ENCODE results near the gene SCUBE1. TPM values are rescaled to one million over a fixed set of nuclear protein-coding genes. Genes with fewer than 3 reads are reported as not detected.

The SCUBE1 gene
- total and polyA plus RNA-seq, 2 donors (not counting 3 experiments of a cell fraction or from before 2014, with no cell fraction given) = 0.07 TPM; not detected in 1

DNA sequence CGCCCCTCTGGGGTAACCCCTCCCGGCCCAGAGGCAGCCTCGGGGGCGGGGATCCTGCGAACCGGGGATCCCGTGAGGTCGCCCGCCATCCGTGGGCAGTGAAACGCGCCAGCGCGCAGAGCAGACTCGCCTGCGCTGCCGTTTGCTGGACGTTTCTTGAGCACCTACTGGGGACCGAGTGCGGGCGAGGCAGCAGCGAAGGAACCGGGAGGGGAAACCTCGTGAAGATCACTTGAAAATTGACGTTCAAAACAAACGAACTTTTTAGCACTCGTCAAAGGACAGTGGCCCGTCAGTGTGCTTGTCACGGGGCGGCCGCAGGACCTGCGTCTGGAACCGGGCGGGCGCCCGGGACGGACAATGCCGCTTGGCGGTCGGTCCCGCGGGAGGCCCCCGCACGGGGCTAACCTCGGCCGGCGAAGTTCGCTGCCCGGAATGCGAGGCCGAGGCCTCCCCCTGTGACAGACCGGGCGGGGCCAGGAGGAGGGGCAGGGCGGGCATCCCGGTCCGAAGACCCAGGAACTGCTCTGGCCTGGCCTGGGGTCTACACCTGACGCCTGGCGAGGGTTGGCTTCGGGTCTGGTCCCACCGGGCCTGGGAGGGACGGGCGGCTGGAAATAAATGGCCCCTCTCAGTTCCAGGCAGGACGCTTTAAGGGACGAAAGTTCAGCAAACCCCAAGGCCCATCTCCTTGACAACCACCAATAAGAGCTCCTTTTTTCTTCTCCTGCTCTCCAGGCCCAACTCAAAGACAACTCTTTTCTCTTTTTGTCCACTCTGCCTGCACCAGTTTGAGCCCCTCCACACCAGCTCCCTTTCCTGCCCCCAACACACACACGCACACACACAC lies 723 bp upstream of the SCUBE1 start:
- Histone ChIP-seq H4K20me1 (replicated peaks; ENCODE audit: control insufficient read depth, extremely low read depth, insufficient read depth, low read length) (no peaks in the 10 kb centered on the region), H3K4me1 (ENCODE audit: control insufficient read depth, extremely low read depth, insufficient read depth, low read length) (no peaks in the 10 kb centered on the region), H3K79me2 (ENCODE audit: control insufficient read depth, insufficient read depth, low read length) (no peaks in the 10 kb centered on the region), H3K36me3 (ENCODE audit: control insufficient read depth in 2 of 2, extremely low read depth in 1 of 2, insufficient read depth in 2 of 2, low read length in 2 of 2) (no peaks in the 10 kb centered on the region), H2AFZ (ENCODE audit: low read depth, low read length) (no peak overlapping the region), H3K27ac (ENCODE audit: insufficient read depth, low read depth, low read length) (no peak overlapping the region), H3K4me2 (ENCODE audit: insufficient read depth, low read length) (no peak overlapping the region), H3K9me1 (replicated peaks; ENCODE audit: control insufficient read depth, extremely low read depth, insufficient read depth, low read length) (no peaks in the 10 kb centered on the region), H3K4me3 (replicated peaks in 1 of 3; ENCODE audit: insufficient read depth in 1 of 3, low read depth in 1 of 3, low read length in 3 of 3) (no peak overlapping the region), H3K9me3 (replicated peaks; ENCODE audit: control insufficient read depth, insufficient read depth, low read length) (no peaks in the 10 kb centered on the region), H3K27me3 (ENCODE audit: control insufficient read depth in 2 of 2, insufficient read depth in 2 of 2, low read length in 2 of 2) (peaks cover 25 to 29% of the 10 kb centered on the region in 2 experiments), H3K9ac (replicated peaks; ENCODE audit: extremely low read depth, insufficient read depth, low read length) (no peak overlapping the region)
- FAIRE-seq (no peak), DNase-seq (ENCODE audit: low read depth, low spot score) (no peak)
- ChIA-PET POLR2A (interaction anchor here (0.6 kb wide), 1 partner anchor 14 kb away, joined by 4 read pairs; no protein-coding TSS in a partner anchor), CTCF (interaction anchor here (0.9 to 5.6 kb wide), 5 partner anchors 16 to 115 kb away, joined by 3 to 334 read pairs (median 27); no protein-coding TSS in a partner anchor)
- no TSS peak for BruUV-seq (replicated peaks)
- TF ChIP-seq EZH2 (IDR thresholded peaks at IDR 0.05; ENCODE audit: borderline replicate concordance, low read depth, low read length, severe bottlenecking) = peak; percentile 91
- no peak for TF ChIP-seq MYC (IDR thresholded peaks at IDR 0.05; ENCODE audit: low read depth, low read length)
- intact Hi-C loops (cut with micrococcal nuclease) (no loop called here), dilution Hi-C loops (cut with MboI; ENCODE audit: extremely low pct_ligation_motif_present, low sequenced_read_pairs) (no loop called here)

- TF ChIP-seq POLR2A (IDR thresholded peaks at IDR 0.05; ENCODE audit: low read depth, low read length) (no peak), GATA2 (IDR thresholded peaks at IDR 0.05; ENCODE audit: insufficient read depth, insufficient read length, low read depth, low read length) (no peak), FOS (IDR thresholded peaks at IDR 0.05; ENCODE audit: borderline replicate concordance, insufficient read depth, low read length) (no peak), EZH2 (IDR thresholded peaks at IDR 0.05; ENCODE audit: borderline replicate concordance, low read depth, low read length, severe bottlenecking) (peak; percentile 80)
- H3K36me3 ChIP-seq (ENCODE audit: control insufficient read depth in 2 of 2, extremely low read depth in 1 of 2, insufficient read depth in 2 of 2, low read length in 2 of 2) = no peaks in the 10 kb centered on the region
- no peaks in the 10 kb centered on the region for H4K20me1 ChIP-seq (replicated peaks; ENCODE audit: control insufficient read depth, extremely low read depth, insufficient read depth, low read length)
- no peak overlapping the region for H3K4me3 ChIP-seq (replicated peaks in 1 of 3; ENCODE audit: insufficient read depth in 1 of 3, low read depth in 1 of 3, low read length in 3 of 3)
- no peak overlapping the region for H3K27ac ChIP-seq (ENCODE audit: insufficient read depth, low read depth, low read length)
- no peak overlapping the region for H3K4me2 ChIP-seq (ENCODE audit: insufficient read depth, low read length)
- no TSS peak for BruUV-seq (replicated peaks)
- H3K9ac ChIP-seq (replicated peaks; ENCODE audit: extremely low read depth, insufficient read depth, low read length) = no peak overlapping the region
- FAIRE-seq (no peak), DNase-seq (ENCODE audit: low read depth, low spot score) (no peak)
- ChIA-PET CTCF (interaction anchor here (5.6 kb wide), 1 partner anchor 68 kb away, joined by 334 read pairs; no protein-coding TSS in a partner anchor), POLR2A (no interaction called here)
- H3K27me3 ChIP-seq (ENCODE audit: control insufficient read depth in 2 of 2, insufficient read depth in 2 of 2, low read length in 2 of 2) = peaks cover 25 to 29% of the 10 kb centered on the region in 2 experiments
- H3K9me1 ChIP-seq (replicated peaks; ENCODE audit: control insufficient read depth, extremely low read depth, insufficient read depth, low read length) = no peaks in the 10 kb centered on the region
- H3K9me3 ChIP-seq (replicated peaks; ENCODE audit: control insufficient read depth, insufficient read depth, low read length) = no peaks in the 10 kb centered on the region
- no peaks in the 10 kb centered on the region for H3K79me2 ChIP-seq (ENCODE audit: control insufficient read depth, insufficient read depth, low read length)
- H3K4me1 ChIP-seq (ENCODE audit: control insufficient read depth, extremely low read depth, insufficient read depth, low read length) = no peaks in the 10 kb centered on the region
- dilution Hi-C loops (cut with MboI; ENCODE audit: extremely low pct_ligation_motif_present, low sequenced_read_pairs) (no loop called here), intact Hi-C loops (cut with micrococcal nuclease) (no loop called here)
- H2AFZ ChIP-seq (ENCODE audit: low read depth, low read length) = no peak overlapping the region
Measured at GRCh38 chr22:43342347-43343261, 568 bp downstream of the SCUBE1 start.

Measured in endothelial cell of umbilical vein (primary cell).